A673 (cell line): ENCODE results near the gene NIBAN1. TPM values are rescaled to one million over a fixed set of nuclear protein-coding genes. Genes with fewer than 3 reads are reported as not detected.
"Not testable (repeated sequence)": the region's sequence is repeated elsewhere in the genome, so short reads cannot be mapped to it uniquely, and the experiment has no call there.

Experiments
- BruUV-seq: library from RNA; stranded (reverse); fragments of 400-500 nt; replicated peaks from 2 replicates; lab custom pipeline; 2021; lab: Mats Ljungman, UMichigan
- CTCF ChIA-PET: fragments of 300-600 bp; sonication (Branson Sonifier 250); formaldehyde crosslinking; loops from one replicate; lab custom pipeline; 2022; ENCODE audit warnings: antibody characterized with exemption; lab: Charles Lee
- POLR2A ChIA-PET: fragments of 300-600 bp; sonication (Branson Sonifier 250); formaldehyde crosslinking; loops from one replicate; lab custom pipeline; 2022; ENCODE audit warnings: antibody characterized with exemption; ENCODE audit not compliant: low non-redundant PET; lab: Charles Lee
- DNase-seq: peaks from one replicate; pipeline ENCODE4 v3.0.0-alpha.2; 2015; ENCODE audit warnings: low spot score
- H3K27ac ChIP-seq: fragments of 200-600 bp; sonication (generic); 2 replicates; pipeline ENCODE4 v1.5.1; 2016; ENCODE audit warnings: mixed run types, low read depth, mild to moderate bottlenecking, mixed read lengths, antibody characterized with exemption, low read length; ENCODE audit not compliant: poor library complexity, severe bottlenecking
- H3K27me3 ChIP-seq: fragments of 200-600 bp; sonication (generic); replicated peaks from 2 replicates; pipeline ENCODE4 v1.6.1; 2017; ENCODE audit warnings: mixed run types, low read depth, mild to moderate bottlenecking, mixed read lengths, antibody characterized with exemption, low read length; ENCODE audit not compliant: insufficient read depth, poor library complexity
- H3K36me3 ChIP-seq: fragments of 200-600 bp; sonication (generic); 2 replicates; pipeline ENCODE4 v1.6.1; 2016; ENCODE audit warnings: mixed run types, mild to moderate bottlenecking, mixed read lengths, antibody characterized with exemption, low read length; ENCODE audit not compliant: insufficient read depth, poor library complexity, severe bottlenecking
- H3K4me1 ChIP-seq: fragments of 200-600 bp; sonication (generic); 2 replicates; pipeline ENCODE4 v1.6.1; 2017; ENCODE audit warnings: mixed run types, mild to moderate bottlenecking, mixed read lengths, antibody characterized with exemption, low read length; ENCODE audit not compliant: insufficient read depth, poor library complexity, severe bottlenecking
- H3K4me3 ChIP-seq: fragments of 200-600 bp; sonication (generic); 2 replicates; pipeline ENCODE4 v1.5.1; 2016; ENCODE audit warnings: low read depth, mixed run types, mild to moderate bottlenecking, mixed read lengths, low read length; ENCODE audit not compliant: poor library complexity, severe bottlenecking
- H3K9me3 ChIP-seq: fragments of 200-600 bp; sonication (generic); 2 replicates; pipeline ENCODE4 v1.6.1; 2016; ENCODE audit warnings: mixed run types, low read depth, mild to moderate bottlenecking, mixed read lengths, antibody characterized with exemption, low read length; ENCODE audit not compliant: poor library complexity, severe bottlenecking
- EZH2 ChIP-seq: fragments of 200-600 bp; sonication (generic); IDR thresholded peaks from 2 replicates; pipeline ENCODE4 v1.6.1; 2017; ENCODE audit warnings: borderline replicate concordance, low read depth, mild to moderate bottlenecking, mixed read lengths, antibody characterized with exemption, low read length; ENCODE audit not compliant: poor library complexity, severe bottlenecking
- intact Hi-C: fragments of 100-400 bp; cut with micrococcal nuclease; formaldehyde crosslinking; loops from one replicate; pipeline ENCODE4 v1.10.0; 2022; ENCODE audit not compliant: unreplicated experiment
- total RNA-seq: library from RNA; stranded (reverse); gene quantifications from 2 replicates; pipeline ENCODE4 v1.2.3, GENCODE V29; 2021
- TF ChIP-seq, protein P1 (sequence below): fragments of 300-800, 200-600 bp; sonication (generic); conservative IDR thresholded peaks from 2 replicates; pipeline ENCODE4 v1.5.1; 2017; ENCODE audit warnings: low read depth, mild to moderate bottlenecking, antibody characterized with exemption, low read length, moderate library complexity, mixed read lengths

The NIBAN1 gene
- total RNA-seq, 1 experiment from 2014 or later, result 52.9 TPM

DNA sequence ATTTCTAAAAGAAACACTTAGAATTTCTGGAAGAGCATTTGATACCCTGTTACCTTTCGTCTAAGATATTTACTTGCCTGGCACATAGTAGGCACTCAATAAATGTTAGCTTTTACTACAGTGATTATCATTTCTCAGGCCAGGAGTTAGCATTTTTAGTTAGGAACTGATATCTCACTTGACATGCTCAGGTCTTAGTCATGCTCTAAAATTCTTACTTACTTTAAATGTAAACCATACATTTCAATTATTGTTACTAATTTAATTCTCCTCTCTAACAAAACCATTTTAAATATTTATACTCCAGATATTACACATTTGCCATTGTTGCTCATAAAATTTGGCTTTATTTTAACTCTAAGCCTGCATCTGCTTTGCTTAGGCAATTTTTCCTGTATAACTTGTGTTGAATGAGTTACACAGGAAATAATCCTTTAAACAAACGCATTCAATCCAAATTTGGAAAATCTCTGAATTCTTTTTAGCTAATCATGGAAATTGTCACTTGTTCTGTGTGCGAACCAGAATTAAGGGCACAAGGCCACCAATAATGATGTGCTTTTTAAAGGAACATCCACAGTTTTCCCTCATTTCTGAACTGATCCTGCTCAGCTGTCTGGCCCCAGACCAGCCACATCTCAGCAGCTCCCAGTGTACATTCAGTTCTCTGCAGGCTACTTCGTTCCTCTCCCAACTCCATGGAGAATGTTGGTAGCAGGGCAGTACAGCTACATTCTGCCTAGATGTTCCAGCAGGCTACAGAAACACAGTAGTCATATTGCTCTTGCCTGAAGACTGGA is 15.6 kb downstream of the NIBAN1 start:
- POLR2A ChIA-PET, result interaction anchor here (0.6 to 1.0 kb wide), 2 partner anchors 16 to 248 kb away, joined by 4 read pairs; no protein-coding TSS in a partner anchor
- no TSS peak for BruUV-seq
- CTCF ChIA-PET, result interaction anchor here (0.7 kb wide), 1 partner anchor 8 kb away, joined by 3 read pairs; no protein-coding TSS in a partner anchor

DNA sequence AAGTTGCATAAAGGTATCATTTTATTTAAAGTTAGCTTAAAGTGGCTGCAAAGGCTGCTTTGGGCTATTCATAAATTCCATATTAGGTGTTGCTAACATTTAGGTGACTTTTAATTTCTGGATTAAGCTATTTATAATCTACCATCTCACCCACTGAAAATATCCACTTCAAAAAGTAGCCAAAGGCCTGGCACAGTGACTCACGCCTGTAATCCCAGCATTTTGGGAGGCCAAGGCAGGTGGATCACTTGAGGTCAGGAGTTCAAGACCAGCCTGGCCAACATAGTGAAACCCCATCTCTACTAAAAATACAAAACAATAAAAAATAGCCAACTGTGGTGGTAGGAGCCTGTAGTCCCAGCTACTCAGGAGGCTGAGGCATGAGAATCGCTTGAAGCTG is 16.4 kb downstream of the NIBAN1 start:
- H3K4me3 ChIP-seq, H3K27ac ChIP-seq, intact Hi-C loops, DNase-seq, BruUV-seq, CTCF ChIA-PET, H3K27me3 ChIP-seq, H3K9me3 ChIP-seq: not testable (repeated sequence)
- POLR2A ChIA-PET, result interaction anchor here (1.0 kb wide), 1 partner anchor 17 kb away, joined by 4 read pairs; no protein-coding TSS in a partner anchor
- Histone ChIP-seq H3K36me3 (peaks cover 12% of the 10 kb centered on the region), H3K4me1 (peaks cover 44% of the 10 kb centered on the region)

More for the DNA sequence above, 15.6 kb downstream of the NIBAN1 start:
- Histone ChIP-seq H3K9me3 (no peaks in the 10 kb centered on the region), H3K36me3 (peaks cover 12% of the 10 kb centered on the region), H3K27ac (peak overlapping the region; percentile 72), H3K4me1 (peaks cover 44% of the 10 kb centered on the region), H3K27me3 (no peaks in the 10 kb centered on the region), H3K4me3 (no peak overlapping the region)
- intact Hi-C loops, result no loop called here
- TF ChIP-seq EZH2, result no peak
- TF ChIP-seq, protein P1, sequence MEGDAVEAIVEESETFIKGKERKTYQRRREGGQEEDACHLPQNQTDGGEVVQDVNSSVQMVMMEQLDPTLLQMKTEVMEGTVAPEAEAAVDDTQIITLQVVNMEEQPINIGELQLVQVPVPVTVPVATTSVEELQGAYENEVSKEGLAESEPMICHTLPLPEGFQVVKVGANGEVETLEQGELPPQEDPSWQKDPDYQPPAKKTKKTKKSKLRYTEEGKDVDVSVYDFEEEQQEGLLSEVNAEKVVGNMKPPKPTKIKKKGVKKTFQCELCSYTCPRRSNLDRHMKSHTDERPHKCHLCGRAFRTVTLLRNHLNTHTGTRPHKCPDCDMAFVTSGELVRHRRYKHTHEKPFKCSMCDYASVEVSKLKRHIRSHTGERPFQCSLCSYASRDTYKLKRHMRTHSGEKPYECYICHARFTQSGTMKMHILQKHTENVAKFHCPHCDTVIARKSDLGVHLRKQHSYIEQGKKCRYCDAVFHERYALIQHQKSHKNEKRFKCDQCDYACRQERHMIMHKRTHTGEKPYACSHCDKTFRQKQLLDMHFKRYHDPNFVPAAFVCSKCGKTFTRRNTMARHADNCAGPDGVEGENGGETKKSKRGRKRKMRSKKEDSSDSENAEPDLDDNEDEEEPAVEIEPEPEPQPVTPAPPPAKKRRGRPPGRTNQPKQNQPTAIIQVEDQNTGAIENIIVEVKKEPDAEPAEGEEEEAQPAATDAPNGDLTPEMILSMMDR, result no peak
- DNase-seq, result peak; percentile 64

DNA sequence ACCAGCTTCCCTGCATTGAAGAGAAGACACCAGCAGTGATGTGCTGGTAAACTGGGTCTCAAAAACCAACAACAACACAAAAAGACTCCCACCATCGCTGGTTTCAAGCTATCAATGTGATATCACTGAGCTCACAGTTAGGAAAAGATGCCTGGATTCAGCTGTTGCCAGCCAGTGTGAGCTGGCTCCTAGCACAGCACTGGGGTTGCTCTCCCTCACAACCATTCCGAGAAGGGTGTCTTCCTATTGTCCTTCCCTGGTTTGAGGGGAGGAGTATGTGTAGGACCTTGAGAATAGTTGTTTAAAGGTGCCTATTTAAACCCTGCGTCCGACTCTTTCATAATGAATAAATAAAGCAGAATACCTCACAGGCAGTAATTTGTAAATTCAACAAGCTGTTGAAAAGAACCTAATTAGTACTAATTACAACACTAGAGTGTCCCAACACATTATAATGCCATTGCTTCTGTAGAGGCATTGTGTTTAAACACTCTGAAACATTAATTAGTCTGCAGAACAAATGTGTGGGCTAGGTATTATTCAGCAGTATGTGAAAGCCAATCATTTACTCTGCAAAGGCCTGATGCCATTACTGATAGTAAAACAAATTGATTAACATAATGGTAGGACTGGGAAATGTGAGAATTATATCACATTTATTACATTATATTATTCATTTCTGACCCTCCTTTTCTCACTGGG is 17.2 kb downstream of the NIBAN1 start:
- peaks cover 46% of the 10 kb centered on the region for H3K4me1 ChIP-seq
- intact Hi-C loops, result no loop called here
- H3K9me3 ChIP-seq, result no peaks in the 10 kb centered on the region
- ChIA-PET POLR2A (interaction anchor here (0.6 to 1.0 kb wide), 2 partner anchors 18 to 27 kb away, joined by 3 to 4 read pairs; no protein-coding TSS in a partner anchor), CTCF (no interaction called here)
- no peak overlapping the region for H3K27ac ChIP-seq
- no peaks in the 10 kb centered on the region for H3K27me3 ChIP-seq
- peaks cover 12% of the 10 kb centered on the region for H3K36me3 ChIP-seq
- H3K4me3 ChIP-seq, result no peak overlapping the region
- no peak for TF ChIP-seq EZH2
- DNase-seq, result no peak
- BruUV-seq, result no TSS peak
